Fibroblast of villous mesenchyme (primary cell): ENCODE data around the gene AKIRIN1. TPM values are rescaled to one million over a fixed set of nuclear protein-coding genes. Genes with fewer than 3 reads are reported as not detected.

Experiments
- DNase-seq: peaks from one replicate; pipeline ENCODE4 v3.0.0-alpha.2; 2010; ENCODE audit warnings: low read depth
- H3K4me3 ChIP-seq: 2 replicates; pipeline ENCODE4 v1.5.1; 2011; ENCODE audit warnings: low read depth, mild to moderate bottlenecking, low read length
- total RNA-seq: library from RNA; depleted of rRNA; stranded (reverse); fragments of >200 nt; gene quantifications from 2 replicates; pipeline ENCODE4 v1.2.3, GENCODE V29; 2012
- TF ChIP-seq, protein P1 (sequence below): IDR thresholded peaks from 2 replicates; pipeline ENCODE4 v1.5.1; 2012; ENCODE audit warnings: low read depth, mild to moderate bottlenecking, low read length; ENCODE audit not compliant: insufficient read depth

The AKIRIN1 gene
- total RNA-seq, 1 donor: 69.5 TPM

- H3K4me3 ChIP-seq: no peak overlapping the region
Observed at GRCh38 chr1:39034114-39034654, 43.1 kb downstream of the AKIRIN1 start.

DNA sequence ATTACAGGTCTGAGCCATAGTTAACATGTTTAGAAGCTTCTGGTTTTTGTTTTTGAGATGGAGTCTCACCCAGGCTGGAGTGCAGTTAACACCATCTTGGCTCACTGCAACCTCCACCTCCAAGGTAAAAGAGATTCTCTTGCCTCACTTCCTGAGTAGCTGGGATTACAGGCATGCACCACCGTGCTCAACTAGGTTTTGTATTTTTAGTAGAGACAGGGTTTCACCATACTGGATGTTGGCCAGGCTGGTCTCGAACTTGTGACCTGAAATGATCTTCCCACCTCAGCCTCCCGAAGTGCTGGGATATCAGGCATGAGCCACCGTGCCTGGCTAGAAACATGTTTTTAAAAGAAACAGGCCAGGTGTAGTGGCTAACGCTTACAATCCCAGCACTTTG lies 45.6 kb downstream of the AKIRIN1 start:
- TF ChIP-seq, protein P1, sequence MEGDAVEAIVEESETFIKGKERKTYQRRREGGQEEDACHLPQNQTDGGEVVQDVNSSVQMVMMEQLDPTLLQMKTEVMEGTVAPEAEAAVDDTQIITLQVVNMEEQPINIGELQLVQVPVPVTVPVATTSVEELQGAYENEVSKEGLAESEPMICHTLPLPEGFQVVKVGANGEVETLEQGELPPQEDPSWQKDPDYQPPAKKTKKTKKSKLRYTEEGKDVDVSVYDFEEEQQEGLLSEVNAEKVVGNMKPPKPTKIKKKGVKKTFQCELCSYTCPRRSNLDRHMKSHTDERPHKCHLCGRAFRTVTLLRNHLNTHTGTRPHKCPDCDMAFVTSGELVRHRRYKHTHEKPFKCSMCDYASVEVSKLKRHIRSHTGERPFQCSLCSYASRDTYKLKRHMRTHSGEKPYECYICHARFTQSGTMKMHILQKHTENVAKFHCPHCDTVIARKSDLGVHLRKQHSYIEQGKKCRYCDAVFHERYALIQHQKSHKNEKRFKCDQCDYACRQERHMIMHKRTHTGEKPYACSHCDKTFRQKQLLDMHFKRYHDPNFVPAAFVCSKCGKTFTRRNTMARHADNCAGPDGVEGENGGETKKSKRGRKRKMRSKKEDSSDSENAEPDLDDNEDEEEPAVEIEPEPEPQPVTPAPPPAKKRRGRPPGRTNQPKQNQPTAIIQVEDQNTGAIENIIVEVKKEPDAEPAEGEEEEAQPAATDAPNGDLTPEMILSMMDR: no peak
- H3K4me3 ChIP-seq: no peak overlapping the region
- no peak for DNase-seq

More at GRCh38 chr1:39034114-39034654, 43.1 kb downstream of the AKIRIN1 start:
- TF ChIP-seq, protein P1: no peak
- DNase-seq: no peak

DNA sequence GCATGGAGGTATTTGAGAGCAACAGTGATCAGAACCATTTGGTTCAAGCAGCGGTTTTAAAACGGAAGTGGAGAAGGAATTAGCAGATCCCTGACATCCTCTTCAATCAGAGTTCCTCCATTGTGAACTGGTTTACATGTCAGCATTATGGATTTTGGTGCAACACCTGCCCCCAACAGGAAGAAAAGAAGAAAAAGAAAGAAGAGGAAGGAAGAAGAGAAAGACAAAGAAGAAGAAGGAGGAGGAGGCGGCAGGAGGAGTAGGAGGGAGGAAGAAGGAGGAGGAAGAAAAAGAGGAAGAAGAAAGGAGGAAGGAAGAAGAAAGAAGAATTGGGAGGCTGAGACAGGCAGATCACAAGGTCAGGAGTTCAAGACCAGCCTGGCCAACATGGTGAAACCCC lies 52.4 kb downstream of the AKIRIN1 start:
- no peak for DNase-seq
- H3K4me3 ChIP-seq: no peak overlapping the region
- TF ChIP-seq, protein P1: no peak

DNA sequence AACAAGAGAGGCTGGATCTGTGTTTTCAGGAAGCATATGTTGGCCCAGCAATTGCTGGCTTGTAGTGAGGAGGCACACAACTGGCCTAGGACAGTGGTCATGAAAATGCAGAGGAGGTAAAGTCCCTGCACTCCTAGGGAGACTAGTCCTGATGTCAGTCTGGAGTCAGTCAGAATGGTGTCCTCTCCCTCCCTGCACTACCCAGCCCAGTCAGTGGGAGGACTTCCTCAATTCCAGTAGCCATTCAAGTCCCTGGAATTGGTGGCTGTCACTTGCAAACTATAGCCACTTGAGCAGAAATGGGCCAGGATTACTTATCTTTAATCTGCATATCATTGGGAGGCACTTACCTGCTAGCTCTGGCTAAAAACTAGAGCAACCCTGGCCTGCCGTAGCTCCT lies 53.7 kb downstream of the AKIRIN1 start:
- DNase-seq: no peak
- TF ChIP-seq, protein P1: no peak
- H3K4me3 ChIP-seq: no peak overlapping the region

- DNase-seq: no peak
- TF ChIP-seq, protein P1: no peak
- H3K4me3 ChIP-seq: no peak overlapping the region
Observed at GRCh38 chr1:39045231-39045630, 54.2 kb downstream of the AKIRIN1 start.

DNA sequence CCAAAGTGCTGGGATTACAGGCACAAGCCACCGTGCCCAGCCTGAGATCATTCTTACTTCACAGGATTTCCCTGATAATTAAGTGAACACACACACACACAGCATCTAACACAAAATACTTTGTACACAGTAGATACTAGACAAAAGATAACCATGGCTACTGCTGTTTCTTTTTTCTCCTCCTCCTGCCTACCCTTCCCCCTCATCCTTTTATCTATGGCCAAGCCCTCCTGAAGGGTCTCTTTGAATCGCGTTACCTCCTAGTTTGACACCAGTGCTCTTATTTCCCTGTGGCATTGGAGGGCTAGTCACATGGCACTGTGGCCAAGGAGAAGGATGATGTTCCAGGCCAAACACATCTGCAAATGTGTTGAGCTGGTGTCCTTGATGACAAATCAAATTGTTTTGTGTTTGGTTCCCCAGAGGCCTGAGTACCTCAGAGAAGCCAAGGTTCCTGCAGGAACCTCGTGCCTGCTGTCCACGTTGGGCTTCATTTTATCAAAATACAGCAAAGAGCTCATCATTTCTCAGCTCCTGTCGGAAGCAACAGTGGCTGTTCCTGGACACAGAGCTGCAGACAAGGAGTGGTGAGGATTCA lies 55.6 kb downstream of the AKIRIN1 start:
- no peak for DNase-seq
- TF ChIP-seq, protein P1: no peak
- H3K4me3 ChIP-seq: no peak overlapping the region
